Hematopoietic multipotent progenitor cell treated with erythropoietin and hydrocortisone succinate and interleukin-3 and kit ligand, for 6 days (in vitro differentiated cells): ENCODE data around the gene KLF17.

Experiments
- DNase-seq: peaks from one replicate; pipeline ENCODE4 v3.0.0-alpha.2; 2015

The KLF17 gene

GRCh38 chr1:44118682-44119081 is at the start of gene KLF17:
KLF17 (plus strand) TSS chr1:44118821; CDS start chr1:44118908, 87 bp downstream.
- no peak for DNase-seq

- DNase-seq = no peak
Measured at GRCh38 chr1:44071461-44071860, 47.2 kb upstream of the KLF17 start.

- DNase-seq = peak; percentile 44
Measured at GRCh38 chr1:44072204-44072603, 46.4 kb upstream of the KLF17 start.

- DNase-seq = no peak
Measured at GRCh38 chr1:44072821-44073220, 45.8 kb upstream of the KLF17 start.

GRCh38 chr1:44073528-44073927 is 45.1 kb upstream of the KLF17 start:
- DNase-seq = no peak

- no peak for DNase-seq
Measured at GRCh38 chr1:44074415-44074814, 44.2 kb upstream of the KLF17 start.

GRCh38 chr1:44076066-44076465 is 42.6 kb upstream of the KLF17 start:
- no peak for DNase-seq

GRCh38 chr1:44077421-44077820 is 41.2 kb upstream of the KLF17 start:
- no peak for DNase-seq

GRCh38 chr1:44078104-44078503 is 40.5 kb upstream of the KLF17 start:
- no peak for DNase-seq

- DNase-seq = no peak
Measured at GRCh38 chr1:44079566-44079965, 39.1 kb upstream of the KLF17 start.

GRCh38 chr1:44084998-44085675 is 33.5 kb upstream of the KLF17 start:
- DNase-seq = no peak

GRCh38 chr1:44086692-44087474 is 31.7 kb upstream of the KLF17 start:
- no peak for DNase-seq

- no peak for DNase-seq
Measured at GRCh38 chr1:44089371-44090048, 29.1 kb upstream of the KLF17 start.

- DNase-seq = no peak
Measured at GRCh38 chr1:44090429-44091252, 28.0 kb upstream of the KLF17 start.

- DNase-seq = no peak
Measured at GRCh38 chr1:44094047-44094446, 24.6 kb upstream of the KLF17 start.

GRCh38 chr1:44100183-44100868 is 18.3 kb upstream of the KLF17 start:
- DNase-seq = no peak

- DNase-seq = no peak
Measured at GRCh38 chr1:44101328-44101727, 17.3 kb upstream of the KLF17 start.

GRCh38 chr1:44103270-44104131 is 15.1 kb upstream of the KLF17 start:
- DNase-seq = no peak

GRCh38 chr1:44105810-44106209 is 12.8 kb upstream of the KLF17 start:
- DNase-seq = no peak

GRCh38 chr1:44108241-44108640 is 10.4 kb upstream of the KLF17 start:
- no peak for DNase-seq

GRCh38 chr1:44108971-44109370 is 9.7 kb upstream of the KLF17 start:
- DNase-seq = no peak
